ENCODE measurements around the gene MARK2.

MARK2 gene

DNA sequence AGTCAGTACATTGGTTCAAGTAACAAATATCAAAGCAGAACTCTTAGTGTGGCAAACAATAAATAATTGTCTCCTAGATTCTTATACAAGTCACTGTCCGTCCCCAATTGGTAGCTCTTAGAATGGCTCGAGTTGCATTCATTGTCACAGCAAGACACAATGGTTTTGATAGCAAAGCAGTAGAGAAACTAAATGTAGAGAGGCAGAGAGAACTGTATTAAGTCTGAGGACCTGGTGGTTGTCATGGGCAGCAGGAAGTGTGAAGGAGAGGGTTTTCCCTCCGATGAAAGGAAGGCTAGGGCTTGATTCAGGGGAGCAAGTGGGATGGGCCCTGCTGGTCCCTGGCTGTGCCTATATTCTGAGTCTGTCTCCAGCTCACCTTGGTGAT, 41.5 kb downstream of the MARK2 start:
- DNase-seq (ENCODE audit: low spot score), result no peak

DNA sequence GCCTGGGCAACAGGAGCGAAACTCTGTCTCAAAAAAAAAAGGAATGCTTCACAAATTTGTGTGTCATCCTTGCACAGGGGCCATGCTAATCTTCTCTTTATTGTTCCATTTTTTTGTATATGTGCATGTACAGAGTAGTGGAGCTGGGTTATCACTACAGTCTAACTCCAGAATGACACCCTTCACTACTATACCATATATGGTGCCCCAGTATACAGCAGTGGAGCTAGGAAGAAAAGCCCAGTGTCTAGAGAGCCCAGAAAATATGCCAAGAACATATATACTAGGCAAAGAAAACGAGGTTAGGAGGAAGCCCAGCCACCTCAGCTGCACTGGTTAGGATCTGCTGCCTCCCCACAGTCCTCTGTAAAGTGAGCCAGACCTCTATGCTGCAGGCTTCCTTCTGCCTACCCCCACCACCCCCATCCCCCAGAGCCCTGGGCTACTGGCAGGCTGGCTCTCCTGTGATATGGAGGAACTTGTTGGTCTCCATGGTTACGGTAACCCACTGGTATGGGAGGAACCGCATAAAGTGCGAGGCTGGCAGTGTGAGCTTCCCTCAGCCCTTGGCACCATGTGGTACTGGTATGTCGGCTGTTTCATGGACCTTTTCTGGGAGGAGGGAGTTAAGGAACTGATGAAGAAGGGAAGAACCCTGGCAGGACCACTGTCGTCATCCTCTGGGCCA, 43.8 kb downstream of the MARK2 start:
- DNase-seq (ENCODE audit: low spot score), result no peak

DNA sequence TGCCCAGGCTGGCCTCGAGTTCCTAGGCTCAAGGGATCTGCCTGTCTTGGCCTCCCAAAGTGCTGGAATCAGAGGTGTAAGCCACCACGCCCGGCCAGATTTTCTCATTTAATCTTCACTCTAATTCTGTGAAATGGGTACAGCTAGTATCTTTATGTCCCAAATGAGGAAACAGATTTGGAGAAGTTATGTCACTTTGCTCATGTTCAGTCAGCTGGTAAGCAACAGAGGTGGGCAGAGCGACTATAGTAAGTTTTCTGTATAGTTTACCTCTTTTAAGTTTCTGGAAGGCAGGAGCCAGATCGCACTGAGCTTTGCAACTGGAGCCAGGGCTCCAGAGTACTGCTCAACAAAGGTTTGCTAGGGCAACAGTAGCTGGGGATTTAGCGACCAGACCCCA, 44.9 kb downstream of the MARK2 start:
- DNase-seq (ENCODE audit: low spot score), result no peak

DNA sequence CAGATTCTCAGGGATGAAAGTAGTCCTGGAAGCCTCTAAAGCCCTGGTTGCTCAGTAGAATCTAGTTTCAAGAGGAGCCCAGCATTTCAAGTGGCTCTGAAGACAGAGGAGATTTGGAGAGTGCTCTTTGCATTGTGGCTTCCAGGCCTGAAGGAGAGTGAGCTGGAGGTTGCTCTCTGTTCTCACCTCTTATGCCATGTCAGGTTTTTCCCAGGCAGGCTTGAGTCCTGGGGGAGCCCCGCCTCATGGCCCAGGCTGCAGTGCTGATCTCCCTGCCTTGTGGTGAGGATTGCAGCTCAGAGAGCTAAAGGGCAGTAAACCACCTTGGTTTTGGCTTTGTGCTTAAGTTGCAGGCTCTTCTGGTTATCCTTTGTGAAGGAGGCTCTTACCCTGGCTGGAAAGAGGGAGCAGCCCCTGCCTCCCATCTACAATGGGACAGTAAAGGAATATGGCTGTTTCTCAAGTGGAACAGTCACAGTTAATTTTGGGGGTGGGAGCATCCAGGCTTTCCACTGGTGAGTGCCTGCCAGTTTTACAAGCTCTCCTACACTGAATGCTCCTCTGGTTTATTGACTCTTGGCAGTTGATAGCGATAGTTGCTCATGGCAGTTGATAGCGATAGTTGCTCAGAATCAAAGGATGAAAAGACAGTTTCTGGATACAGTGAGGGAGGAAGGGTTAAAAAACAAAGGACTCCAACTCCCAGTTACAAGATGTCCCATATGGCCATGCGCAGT, 45.5 kb downstream of the MARK2 start:
- no peak for DNase-seq (ENCODE audit: low spot score)

DNA sequence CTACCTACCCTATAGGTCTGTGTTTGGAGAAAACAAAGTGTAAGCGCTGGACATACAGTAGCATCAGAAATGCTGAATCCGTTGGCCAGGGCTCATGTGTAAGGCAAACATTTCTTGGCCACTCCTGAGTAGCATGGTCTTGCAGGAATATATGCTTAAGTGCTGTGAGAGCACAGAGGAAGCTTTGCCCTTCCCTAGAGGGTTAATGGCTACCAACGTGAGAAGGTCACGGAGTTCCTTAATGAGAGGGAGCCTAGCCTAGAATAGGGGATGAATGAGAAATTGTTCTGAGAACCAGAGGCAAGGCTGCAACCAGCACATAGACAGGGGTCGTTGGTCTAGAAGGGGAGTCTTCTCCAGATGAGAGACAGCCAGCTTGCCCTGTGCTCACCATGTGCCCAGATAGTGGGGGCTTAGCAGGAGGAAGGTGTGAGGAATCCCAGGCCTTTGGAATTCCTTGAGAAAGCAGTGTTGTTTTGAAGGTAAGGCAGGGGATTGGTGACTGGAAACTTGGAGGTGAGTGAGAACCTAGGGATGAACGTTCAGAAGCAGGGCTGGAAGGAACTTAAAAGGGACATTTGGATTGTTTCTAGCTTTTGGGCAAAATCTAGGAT, 48.6 kb downstream of the MARK2 start:
- DNase-seq (ENCODE audit: low spot score), result no peak

DNA sequence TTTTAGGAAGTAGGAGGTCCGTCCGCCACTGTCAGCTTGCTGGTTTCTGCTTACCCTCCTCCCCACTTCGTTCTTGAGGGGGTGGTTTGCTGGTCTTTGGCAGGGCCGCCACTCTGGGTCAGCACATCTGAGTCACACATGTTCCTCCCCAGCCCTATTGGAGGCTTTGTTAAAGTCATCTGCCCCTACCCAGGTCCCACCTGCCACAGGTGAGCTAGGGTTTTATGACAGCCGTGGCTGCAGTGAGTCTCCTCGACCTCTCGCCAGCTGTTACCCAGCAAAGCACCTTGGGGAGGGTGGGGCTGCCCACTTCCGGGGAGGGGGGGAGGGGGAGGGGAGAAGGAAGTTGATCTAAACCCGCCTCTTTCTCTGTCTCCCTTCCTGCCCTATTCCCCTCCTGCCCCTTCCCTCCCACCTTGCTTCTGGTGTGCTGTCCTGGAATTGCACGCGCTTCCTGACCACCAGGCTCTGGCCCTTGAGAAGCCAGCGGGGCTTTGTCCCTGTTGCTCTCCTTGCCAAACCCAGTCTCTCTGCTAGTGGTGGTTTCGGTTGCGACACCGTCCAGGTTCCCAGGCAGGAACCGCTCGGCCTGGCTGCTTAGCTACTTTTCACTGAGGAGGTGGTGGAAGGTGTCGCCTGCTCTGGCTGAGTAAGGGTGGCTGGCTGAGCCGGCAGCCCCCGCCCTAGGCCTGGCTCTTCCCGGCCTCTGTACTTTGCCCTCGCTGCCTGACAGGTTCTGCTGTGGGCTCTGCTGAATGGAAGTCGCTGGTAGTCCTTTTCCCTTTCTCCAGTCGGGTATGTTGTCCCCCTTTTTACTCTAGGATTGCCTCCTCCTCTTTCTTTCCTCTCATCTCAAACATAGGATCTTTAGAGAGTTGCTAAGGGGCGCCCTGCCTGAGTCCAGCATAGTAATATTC, 49.5 kb downstream of the MARK2 start:
- DNase-seq (ENCODE audit: low spot score), result no peak

DNA sequence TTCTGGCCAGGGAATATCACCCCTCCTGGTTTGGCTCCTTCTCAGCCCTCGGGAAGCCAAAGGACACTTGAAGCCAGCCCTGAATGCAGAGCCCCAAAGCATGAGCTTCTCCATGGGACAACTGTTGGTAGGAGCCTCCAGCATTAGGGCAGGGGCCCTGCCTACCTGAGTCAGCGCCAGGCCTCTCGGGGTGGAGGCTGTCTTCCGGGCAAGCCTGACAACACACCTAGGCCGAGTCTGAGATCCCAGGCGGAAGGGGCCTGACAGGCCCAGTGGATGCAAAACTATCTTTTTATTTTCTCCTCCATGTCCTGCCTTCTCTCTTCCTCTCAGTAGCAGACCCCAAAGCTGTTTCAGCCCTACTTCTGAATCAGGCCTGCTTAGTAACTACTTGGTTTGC, 50.4 kb downstream of the MARK2 start:
- DNase-seq (ENCODE audit: low spot score), result no peak

DNA sequence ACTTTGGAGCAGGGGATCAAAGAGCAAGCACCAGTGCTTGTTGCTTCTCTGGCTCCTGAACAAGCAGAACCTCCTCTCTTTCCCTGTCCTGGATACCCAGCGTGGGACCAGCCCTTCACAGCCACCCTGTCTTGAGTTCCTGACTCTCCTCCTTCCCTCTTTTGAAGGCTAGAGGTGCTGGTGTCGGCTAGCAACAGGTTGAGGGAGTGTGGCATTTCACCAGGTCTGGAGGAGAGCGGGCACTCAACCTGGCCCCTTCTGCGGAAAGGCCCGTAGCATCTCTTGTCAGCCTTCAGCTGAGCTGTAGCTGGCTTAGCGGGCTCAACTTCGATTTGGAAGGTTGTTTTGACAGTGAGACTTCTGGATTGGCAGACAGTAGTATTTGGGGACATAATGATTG, 51.5 kb downstream of the MARK2 start:
- DNase-seq (ENCODE audit: low spot score), result no peak

DNA sequence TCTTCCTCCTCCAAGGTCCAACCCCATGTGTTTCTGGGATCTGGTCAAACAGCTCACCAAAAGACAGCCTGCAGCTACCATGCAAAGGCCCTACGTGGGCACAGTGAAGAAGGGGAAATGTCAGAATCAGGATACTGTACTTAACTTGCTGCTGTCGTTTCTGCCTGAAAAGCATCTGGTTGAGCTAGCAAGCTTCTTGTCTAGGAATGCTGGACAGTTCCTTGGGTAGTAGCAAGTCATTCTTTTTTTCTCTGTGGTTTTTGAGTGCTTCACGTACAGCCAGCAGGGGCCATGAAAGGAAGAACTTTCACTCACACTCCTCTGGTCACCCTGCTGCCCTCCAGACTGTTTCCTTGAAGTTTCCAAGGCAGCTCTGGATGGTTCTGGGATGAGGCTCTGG, 53.3 kb downstream of the MARK2 start:
- no peak for DNase-seq (ENCODE audit: low spot score)

DNA sequence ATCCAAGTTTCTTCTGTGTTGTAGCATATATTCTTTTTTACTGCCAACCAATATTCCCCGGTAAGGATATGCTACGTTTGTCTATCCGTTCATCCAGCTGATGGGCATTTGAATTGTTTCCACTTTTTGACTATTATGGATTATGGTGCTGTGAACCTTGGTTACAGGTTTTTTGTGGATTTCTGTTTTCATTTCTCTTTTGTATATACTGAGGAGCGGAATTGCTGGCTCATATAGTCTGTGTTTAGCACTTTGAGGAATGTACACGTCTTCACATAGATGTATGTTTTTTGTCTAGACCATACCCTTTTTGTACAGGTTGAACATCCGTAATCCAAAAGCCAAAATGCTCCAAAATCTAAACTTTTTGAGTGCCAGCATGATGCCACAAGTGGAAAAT, 54.4 kb downstream of the MARK2 start:
- no peak for DNase-seq (ENCODE audit: low spot score)

DNA sequence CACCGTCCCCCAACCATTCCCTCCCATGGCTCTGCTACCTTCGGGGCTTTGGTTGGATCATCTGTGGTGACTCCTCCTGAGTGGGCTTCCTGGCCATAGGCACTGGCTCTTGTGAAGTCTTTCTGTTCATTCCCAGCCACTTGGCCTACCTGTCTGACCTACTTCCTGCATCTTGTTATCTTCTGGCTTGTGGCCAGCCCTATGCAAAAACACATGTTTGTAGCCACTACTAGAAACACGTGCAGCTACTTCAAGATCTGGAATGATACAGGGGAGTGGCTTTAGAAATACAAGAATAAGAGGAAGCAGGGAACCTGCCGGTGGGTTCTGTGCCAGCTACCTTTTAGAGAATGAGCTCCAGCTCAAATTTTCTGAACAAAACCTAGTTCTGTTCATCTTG, 57.2 kb downstream of the MARK2 start:
- DNase-seq (ENCODE audit: low spot score), result no peak

DNA sequence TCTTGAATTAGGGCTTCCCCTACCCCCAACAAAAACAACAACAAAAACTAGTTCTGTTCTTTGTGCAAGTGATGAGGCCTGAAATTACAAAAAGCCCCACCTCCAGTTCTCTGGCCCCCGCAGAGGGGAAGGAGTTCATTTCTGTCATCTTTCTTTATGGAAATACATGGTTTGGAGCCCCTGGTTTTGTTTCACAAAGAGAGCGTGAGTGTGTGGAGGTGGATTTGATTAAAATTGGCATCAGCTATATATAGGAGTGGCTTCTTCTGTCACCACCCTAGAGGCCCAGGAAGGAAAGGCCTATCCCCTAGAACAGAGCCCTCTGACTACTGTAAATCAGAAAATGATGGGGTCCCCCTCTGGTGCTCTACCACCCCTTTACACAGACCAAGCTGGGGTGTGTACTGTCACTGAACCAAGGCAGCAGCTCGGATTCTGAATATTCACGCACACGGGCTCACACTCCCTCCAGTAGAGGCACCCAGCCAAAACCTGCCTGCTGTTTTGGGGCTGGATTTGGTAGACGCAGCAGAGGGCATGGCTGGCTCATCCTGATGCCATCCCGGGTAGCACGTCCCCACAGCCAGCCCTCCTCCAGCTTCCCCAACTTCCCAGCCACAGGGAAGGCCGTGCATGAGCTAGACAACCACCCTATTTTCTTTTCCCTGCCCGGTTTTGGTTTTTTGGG, 58.7 kb downstream of the MARK2 start:
- no peak for DNase-seq (ENCODE audit: low spot score)

DNA sequence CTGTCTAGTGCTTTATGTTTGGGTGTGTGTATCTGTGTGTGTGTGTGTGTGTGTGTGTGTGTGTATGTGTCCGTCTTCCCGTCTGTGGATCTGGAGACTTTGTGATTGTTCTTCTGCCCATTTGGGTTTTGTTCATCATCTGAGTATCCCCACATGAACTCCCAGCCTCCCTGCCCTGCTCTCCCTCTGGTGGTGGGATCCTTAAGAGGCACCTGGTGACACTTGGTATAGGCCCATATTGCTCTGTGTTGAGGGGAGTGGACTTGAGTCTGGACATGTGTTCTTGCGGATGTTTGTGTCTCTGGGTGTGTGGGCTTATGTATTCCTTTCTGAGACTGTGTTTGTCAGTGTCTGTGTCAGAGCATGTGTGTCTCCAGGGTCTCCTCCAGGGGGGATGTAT, 62.8 kb downstream of the MARK2 start:
- no peak for DNase-seq (ENCODE audit: low spot score)

DNA sequence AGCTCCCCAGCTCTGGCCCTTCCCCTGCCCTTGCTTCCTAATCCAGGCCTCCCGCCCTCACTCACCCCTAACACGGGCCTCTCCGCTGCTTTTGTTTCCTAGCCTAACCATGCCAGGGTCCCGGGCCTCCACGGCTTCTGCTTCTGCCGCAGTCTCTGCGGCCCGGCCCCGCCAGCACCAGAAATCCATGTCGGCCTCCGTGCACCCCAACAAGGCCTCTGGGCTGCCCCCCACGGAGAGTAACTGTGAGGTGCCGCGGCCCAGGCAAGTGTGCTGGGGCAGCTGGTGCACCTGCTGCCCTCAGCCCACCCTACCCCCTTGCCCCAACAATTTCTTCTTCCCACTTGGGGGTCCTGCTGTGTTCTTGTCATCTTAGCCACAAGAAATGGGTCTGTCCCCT, 65.0 kb downstream of the MARK2 start:
- no peak for DNase-seq (ENCODE audit: low spot score)

DNA sequence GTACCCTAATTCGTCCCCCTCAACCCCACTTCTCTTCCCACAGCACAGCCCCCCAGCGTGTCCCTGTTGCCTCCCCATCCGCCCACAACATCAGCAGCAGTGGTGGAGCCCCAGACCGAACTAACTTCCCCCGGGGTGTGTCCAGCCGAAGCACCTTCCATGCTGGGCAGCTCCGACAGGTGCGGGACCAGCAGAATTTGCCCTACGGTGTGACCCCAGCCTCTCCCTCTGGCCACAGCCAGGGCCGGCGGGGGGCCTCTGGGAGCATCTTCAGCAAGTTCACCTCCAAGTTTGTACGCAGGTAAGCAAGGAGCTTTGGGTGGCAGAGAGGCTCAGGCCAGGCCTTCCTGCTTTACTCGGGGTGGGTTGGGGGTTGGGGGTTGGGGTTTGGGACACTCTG, 65.8 kb downstream of the MARK2 start:
- no peak for DNase-seq (ENCODE audit: low spot score)

DNA sequence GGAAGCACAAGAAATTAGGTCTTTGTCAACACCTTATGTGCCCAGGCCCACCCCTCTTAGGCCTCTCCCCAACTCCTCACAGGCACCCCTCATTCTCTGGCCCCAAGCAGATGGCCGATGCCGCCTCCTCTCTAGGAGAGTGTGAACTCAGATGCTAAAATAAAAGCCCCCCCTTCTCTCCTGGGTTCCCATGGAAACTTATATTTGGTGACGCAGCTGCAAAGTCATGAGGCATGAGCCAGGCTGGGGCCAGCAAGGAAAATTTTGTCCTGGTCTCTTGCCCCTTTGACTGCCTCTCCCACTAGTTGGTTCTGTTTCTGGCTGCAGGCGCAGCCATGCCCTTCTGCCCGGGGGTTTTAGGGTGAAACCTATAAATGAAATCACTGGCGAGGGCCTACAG, 66.3 kb downstream of the MARK2 start:
- DNase-seq (ENCODE audit: low spot score), result no peak

DNA sequence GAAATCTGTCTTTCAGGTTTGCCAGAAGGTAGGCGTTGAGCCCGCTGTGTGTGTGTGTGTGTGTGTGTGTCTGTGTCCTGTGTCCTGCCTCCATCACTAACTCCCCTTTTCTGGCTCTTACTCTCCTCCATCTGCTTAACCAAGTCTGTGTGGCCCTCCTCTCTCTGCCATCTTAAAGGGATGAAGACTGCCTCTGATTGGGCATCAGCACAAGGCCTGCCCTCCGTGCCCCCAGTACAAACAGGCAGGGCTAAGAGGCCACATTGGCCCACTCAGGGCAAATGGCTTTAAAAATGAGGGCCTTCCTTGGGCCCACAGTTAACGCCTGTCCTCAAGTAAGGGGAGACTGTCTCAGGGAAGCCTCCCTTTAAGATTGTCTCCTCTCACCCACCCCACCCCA, 67.2 kb downstream of the MARK2 start:
- DNase-seq (ENCODE audit: low spot score), result no peak

DNA sequence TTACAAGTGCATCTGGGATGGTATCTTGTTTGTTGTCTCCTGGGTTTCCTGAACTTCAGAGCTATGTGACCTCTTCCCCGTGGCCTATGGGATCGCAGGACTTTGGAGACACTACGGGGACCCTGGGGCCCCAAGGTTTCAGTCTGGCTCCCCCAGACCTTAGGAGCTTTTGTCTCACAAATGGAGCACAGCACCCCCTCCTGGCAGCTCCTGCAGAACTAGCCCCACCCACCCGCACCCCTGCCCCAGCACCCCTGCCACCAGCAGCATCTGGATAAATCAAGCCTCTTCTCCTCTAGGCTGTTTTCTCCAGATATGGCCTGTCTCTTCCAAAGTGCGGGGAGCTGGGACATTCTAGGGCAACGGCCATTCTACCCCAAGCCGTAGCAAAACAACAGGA, 67.7 kb downstream of the MARK2 start:
- no peak for DNase-seq (ENCODE audit: low spot score)

DNA sequence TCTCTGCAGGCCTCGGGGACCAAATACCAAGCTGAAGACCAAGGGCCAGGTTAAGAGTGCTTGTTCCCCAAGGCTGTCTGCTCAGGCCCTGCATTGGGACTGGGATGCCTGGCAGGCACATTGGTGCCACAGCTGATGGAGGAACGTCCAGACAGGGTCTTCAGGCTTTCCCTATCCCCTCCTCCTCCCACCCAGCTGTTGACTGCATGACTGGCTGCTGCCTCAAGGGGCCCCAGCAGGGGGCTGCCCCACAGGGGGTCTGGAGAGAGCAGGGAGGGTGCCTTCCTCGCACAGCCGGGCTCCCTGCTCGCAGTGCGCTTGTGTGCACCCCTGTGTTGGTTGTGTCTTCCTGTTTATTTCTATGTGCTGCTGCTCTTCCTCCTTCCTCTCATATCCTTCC, 68.2 kb downstream of the MARK2 start:
- peak; percentile 67 for DNase-seq (ENCODE audit: low spot score)

DNA sequence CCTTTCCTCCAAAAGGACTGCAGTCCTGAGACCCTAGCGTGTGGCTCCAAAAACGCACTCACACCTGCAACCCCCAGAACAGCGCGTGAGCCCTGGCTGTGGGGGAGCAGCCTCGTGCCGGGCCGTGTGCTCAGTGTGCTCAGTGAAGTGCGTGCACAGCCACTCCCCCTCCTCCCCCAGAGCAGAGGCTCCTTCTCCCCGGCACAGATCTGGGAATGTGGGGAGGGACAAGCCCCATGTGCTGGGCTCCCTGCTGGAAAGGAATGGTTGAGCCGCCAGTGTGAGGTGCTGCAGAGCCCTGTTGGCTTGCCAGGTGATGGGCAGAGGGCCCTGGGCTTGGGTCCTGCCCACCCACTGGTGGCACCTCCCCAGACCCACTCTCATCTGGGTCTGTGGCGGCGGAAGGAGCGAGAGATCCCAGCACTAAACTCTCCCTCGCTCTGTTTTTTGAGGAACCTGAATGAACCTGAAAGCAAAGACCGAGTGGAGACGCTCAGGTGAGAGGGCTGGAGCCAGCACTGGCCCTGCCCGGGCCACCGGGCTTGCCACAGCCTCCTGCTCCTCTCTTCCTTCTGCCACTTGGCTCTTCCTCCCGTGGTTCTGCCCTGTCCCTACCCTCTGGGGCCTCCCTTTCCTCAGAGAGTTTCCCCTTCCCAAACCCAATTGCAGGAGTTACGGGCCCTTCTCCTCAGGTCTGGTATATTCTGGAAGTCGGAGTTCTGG, 69.1 kb downstream of the MARK2 start:
- DNase-seq (ENCODE audit: low spot score), result no peak
